ENCODE measurements around the gene ZNF18. TPM values are rescaled to one million over a fixed set of nuclear protein-coding genes. Genes with fewer than 3 reads are reported as not detected.
"Not testable (repeated sequence)": the region's sequence is repeated elsewhere in the genome, so short reads cannot be mapped to it uniquely, and the experiment has no call there.

ZNF18 gene
- total RNA-seq, 1 donor from 2014 or later, result 9.0 TPM

DNA sequence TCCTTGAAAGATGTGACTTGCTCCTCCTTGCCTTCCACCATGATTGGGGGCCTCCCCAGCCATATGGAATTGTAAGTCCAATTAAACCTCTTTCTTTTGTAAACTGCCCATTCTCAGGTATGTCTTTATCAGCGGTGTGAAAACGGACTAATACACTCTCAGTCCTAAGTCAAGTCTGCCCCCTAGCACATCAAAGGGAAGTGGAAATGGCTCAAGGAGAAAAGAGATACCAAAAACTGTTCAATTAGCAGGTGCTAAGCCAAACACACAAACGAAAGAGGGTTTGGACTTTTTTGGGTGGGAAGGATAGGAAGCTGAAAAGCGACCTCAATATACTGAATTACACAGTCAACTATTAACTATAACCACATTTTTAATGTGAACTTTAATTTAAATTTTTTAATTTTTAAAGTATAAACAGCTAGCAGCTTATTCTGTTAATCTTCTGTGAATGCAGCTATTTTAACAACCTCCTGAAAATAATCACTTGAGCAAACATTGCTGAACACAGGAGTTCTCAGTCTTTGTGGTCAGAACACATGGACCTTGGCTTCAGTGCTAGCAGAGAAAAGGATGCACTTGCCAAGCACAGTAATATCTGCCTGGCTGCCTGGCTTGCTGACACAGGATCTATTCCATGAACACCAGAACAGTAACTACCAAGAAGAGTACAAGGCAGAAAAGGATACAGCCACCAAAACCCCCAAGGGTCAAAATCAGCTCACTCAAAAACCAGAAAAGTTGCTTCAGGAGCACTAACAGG, 10.9 kb downstream of the ZNF18 start:
- DNase-seq (ENCODE audit: low spot score), result peak; percentile 15

DNA sequence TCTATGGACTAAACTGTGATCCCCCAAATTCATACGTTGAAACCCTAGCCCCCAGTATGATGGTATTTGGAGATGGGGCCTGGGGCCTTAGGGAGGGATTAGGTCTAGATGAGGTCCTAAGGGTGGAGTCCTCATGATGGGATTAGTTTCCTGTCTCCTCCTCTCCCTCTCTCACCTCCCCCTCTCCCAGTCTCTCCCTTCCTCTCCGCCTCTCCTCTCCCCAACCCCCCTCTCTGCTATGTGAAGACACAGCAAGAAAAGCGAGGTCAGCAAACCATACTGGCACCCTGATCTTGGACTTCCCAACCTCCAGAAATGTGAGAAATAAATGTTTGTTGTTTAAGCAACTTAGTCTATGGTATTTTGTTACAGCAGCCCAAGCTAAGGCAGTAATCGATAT, 15.4 kb downstream of the ZNF18 start:
- no peak for DNase-seq (ENCODE audit: low spot score)

DNA sequence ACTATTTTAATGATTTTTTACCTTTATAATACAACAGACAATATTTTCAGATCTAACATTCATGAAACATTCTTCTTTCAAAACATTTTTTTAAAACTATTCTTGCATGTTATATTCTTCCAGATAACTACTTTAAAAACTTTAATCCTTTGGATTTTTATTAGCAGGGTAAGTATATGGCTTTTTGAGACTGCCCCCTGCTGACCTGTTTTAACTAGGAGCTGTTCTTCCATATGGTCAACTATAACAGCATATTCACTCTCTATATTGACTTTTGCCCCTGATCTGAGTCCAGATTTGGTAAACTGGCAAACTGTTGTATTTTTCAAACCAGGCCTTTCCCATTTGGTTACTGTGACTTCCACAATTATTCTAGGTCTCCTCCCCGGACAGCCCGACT, 16.5 kb downstream of the ZNF18 start:
- no peak for DNase-seq (ENCODE audit: low spot score)

DNA sequence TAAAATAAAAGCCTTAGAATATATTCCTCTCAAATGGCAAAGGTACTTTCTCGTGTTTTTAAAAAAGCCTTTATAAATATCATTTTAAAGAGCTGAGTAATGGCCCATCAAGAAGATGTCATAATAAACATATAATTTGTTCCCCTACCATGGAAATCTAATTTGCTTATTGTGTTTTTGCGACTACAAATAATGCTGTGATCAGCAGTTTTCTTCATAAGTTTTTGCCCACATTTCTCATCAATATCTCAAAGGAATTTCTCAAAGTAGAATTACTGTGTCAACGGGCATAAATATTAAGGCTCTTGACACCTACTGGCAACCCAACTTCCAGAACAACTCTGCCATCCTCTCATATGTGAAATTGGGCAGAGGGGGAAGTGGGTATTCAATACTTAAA, 17.5 kb downstream of the ZNF18 start:
- DNase-seq (ENCODE audit: low spot score), result no peak

DNA sequence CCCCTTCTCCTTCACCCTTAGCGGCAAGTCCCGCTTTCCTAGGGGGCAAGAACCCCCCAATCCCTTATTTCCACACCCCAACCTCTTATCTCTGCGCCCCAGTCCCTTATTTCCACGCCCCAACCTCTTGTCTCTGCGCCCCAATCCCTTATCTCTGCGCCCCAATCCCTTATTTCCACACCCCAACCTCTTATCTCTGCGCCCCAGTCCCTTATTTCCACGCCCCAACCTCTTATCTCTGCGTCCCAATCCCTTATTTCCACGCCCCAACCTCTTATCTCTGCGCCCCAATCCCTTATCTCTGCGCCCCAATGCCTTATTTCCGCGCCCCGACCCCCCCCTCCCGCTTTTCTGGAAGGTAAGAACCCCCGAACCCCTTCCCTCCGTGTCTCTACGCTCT, 24.5 kb downstream of the ZNF18 start:
- not testable (repeated sequence) for DNase-seq (ENCODE audit: low spot score)

DNA sequence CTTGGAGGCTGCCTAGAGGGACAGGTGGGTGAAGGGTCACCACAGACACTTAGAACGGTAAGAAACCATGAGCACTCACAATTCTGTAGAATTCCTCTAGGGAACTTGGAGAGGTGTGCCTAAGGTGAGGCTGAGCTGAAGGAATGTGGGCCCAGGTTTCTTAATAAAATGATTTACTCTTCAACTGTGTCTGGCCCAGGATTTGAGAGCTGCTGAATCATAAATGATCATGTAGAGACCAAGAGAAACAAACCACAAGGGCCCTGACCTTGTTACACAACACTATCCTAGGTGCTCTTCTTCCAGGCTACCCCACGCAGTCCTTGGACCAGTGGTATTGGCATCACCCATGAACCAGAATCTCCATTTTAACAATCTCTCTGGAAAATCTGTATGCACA, 27.7 kb downstream of the ZNF18 start:
- DNase-seq (ENCODE audit: low spot score), result no peak

DNA sequence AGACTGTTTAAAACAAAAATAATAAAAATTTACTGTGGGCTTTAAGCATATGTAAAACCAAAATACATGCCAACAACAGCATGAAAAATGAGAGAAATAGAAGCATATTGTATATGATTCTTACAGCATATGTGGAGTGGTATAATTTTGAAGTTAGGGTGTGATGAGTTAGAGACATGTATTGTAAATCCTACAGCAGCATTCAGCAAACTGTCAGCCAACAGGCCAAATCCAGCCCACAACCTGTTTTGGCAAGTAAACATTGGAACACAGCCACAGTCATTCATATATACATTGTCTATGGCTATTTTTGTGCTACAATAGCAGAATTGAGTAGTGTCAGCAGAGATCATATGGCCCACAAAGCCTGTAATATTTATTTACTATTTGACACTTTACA, 42.3 kb downstream of the ZNF18 start:
- no peak for DNase-seq (ENCODE audit: low spot score)

DNA sequence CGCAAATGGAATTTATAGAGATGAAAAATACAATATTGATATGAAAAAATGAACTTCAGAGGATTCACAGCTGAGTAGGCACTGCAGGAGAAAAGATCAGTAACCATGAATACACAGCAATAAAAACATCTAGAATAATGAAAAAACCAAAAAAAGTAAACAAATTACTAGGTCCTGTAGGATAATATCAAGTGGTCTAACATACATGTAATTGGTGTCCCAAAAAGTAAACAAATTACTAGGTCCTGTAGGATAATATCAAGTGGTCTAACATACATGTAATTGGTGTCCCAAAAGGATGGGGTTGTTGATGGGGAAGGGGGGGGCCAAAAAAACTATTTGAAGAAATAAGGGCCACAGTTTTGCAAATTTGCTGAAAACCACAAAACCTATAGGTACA, 43.4 kb downstream of the ZNF18 start:
- no peak for DNase-seq (ENCODE audit: low spot score)

DNA sequence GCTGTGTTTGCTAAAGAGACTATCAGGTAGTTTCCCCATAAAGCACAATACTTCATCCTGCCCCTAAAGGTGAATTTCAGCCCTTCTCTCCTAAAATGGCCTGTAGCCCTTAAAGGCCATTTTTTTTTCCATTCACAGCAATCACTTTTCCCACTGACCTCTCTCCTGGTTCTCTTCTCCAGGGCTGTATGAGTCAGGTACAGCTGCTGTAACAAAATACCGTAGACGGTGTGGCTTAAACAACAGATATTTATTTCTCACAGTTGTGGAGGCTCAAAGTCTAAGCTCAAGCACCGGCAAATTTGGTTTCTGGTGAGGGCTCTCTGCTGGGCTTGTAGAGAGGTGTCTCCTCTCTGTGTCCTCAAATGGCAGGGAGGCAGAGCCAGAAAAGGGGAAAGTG, 44.7 kb downstream of the ZNF18 start:
- DNase-seq (ENCODE audit: low spot score), result no peak

DNA sequence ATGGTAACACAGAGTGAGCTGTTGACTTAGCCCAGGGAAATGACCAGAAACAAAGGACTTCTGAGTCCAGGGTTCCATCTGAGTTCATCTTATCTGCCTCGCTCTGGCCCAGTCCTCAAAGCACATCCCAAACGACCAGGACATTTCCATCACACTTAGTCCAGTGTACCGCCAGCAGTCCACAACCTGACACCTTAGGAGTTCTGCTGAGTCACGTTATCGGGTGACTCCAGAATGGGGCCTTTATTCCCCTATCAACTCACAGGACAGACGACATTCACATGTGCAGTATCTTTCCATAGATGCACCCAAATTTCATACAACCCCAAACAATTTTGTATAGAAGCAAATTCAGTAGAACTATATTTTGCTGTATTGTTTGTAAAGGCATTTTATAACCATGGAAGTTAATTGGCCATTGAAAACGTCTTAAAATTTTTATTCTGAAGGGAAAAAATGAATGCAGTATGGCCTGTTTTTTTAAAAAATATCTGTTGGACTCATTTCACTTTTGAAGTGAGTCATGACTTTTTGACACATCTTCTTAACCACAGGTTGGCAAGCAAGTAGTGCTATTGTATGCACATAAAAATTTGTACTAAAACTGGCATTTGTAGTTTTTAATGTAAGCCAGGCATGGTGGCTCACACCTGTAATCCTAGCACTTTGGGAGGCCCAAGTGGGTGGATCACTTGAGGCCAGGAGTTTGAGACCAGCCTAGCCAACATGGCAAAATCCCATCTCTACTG, 46.3 kb downstream of the ZNF18 start:
- DNase-seq (ENCODE audit: low spot score), result no peak

DNA sequence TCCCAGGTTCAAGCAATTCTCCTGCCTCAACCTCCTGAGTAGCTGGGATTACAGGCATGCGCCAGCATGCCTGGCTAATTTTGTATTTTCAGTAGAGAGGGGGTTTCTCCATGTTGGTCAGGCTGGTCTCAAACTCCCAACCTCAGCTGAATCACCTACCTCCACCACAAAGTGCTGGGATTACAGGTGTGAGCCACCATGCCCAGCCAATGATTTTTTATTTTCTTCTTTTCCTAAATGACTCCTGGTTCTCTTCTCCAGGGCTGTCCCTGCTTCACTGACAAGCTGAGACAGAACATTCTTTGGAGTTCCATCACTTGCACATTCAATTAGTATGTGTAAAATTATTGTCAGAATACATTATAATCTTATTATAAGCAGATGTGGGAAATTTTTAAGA, 47.7 kb downstream of the ZNF18 start:
- DNase-seq (ENCODE audit: low spot score), result not testable (repeated sequence)

DNA sequence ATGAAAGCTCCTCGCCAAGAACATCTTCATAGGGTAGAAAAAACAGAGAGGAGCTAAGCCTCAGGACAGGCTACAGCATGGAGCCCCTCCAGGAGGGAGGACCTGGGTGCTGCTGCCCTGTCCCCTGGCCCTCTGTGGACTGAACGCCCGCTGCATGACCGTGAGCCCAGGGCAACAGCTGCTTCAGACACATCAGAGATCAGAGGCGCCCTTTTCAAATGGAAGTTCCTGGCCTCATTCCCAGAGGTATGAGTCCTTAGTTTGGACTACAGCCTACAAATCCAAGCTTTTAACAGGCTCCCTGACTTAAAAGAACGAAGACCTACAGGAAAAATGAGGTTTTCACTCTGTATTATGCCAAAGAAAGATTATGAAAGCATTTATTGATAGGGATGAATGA, 48.5 kb downstream of the ZNF18 start:
- no peak for DNase-seq (ENCODE audit: low spot score)

DNA sequence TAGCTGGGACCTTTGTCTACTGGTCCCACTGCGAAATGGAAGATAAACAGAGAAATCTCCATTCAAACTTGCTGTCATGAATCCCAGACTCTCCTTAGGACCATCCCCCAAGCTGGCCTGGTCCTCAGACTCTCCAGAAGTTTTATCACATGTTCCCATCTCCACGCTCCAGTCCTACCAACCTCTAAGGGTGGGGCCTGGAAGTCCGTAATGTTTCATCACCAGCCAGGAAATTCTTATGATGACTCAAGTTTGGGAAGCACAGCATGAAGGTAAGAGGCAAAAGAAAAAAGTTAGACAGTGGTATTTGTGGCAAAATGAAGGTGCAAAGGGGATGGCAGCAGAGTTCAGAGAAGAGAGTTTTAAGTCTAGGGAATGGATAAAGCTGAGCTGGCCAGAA, 52.7 kb downstream of the ZNF18 start:
- no peak for DNase-seq (ENCODE audit: low spot score)

DNA sequence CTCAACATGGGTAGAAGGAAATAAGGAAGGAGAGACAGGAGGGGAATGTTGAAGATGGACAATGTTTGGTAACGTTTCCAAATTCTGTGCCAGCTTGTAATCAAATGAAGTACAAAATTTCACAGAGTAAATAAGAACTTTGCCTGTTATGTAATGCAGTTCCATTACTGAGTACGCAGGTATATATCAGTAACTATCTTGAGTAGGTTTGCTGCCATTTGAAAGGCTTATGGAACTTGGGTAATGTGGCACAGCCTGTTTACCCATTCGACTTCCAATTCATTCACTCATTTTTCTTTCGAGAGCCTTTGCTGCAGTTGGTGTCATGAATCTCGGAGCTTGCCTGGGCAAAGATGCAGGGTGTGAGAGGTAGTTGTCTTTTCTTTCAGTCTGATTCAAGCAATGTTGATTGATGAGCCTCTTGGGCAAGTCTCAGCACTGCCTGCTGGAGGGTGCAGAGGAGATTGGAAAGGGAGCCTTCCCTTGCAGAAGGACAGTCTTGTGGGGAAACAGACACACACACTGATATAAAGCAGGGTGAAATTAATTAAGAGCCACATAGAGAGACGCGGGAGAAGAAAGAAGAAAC, 53.4 kb downstream of the ZNF18 start:
- no peak for DNase-seq (ENCODE audit: low spot score)

DNA sequence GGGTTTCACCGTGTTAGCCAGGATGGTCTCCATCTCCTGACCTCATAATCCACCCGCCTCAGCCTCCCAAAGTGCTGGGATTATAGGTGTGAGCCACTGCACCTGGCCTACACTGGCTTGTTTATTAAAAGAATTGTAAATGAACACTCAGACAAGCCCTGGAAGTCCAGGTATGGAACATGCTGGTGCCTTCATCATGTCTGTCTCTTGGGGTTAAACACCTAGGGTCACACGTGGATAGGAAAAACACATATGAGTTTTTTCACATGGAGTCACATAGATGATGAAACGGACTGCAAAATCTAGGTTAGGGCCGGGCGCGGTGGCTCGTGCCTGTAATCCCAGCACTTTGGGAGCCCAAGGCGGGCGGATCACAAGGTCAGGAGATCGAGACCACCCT, 54.2 kb downstream of the ZNF18 start:
- not testable (repeated sequence) for DNase-seq (ENCODE audit: low spot score)

DNA sequence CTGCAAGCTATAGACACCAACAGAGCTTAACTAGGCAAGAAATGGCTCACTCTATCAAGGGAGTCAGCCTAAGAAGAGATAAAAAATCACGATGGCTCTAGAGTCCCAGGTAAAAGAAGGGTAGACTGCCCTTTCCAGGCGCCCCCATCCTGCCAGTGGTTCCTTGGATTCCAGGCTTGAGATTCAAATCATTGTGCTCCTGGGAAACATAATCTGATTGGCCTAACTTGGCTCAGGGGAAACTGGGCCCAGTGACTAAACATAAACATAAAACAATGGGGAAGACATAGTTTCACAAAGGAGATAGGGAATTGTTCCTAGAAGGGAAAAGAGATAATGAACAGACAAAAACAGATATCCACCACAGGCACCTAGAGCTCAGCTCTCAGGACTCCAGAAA, 56.4 kb downstream of the ZNF18 start:
- no peak for DNase-seq (ENCODE audit: low spot score)

DNA sequence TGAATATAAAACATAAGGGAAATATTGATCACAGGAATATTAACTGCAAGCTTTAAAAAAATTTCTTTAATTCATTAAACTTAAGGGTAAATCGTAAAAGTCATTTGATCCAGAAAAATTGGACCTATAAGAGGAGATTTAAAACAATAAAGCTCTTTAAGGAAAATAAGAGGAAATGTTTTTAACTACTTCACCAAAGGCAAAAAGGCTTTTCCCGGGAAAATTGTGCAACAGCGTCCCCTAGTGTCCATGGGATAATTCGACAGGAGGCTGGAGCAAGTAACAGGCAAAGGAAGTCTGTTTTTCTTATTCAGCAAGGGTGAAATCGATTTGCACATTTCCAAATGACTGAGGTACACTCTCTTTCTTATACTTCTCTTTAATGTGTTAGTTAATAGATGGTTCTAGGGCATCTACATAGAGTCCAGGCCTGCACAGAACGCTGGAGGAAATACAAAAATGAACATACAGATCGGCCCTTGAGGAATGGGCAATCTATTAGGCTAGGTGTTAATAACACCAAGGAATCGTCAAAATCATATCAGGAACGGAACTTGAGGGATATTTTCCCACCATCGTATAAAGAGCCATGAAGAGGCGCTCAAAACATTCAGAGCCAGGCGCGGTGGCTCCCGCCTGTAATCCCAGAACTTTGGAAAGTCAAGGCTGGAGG, 61.4 kb downstream of the ZNF18 start:
- peak; percentile 67 for DNase-seq (ENCODE audit: low spot score)

DNA sequence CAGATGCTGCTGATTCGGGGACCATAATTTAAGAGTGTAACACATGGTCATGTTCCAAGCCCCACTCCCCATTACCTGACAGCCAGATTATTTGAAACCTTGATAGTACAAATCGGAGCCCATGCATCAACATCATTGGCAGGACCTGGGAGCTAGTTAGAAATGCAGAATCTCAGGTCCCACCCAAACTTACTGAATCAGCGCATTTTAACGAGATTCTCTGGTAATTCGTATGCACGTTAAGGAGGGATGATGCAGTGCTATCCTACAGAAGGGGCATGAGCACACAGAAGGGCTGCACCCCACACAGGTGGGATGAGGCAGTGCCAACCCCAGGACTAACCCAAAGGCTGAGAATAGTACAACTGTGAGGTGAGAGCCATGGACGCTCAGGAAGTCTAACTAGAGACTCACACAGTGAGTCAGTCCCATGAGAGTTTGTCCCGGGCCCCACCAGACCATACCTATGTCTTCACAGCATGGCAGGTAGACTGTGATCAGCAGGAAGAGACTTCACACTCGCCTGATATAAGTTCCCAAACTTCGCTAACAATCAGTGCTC, 64.9 kb downstream of the ZNF18 start:
- DNase-seq (ENCODE audit: low spot score), result no peak

DNA sequence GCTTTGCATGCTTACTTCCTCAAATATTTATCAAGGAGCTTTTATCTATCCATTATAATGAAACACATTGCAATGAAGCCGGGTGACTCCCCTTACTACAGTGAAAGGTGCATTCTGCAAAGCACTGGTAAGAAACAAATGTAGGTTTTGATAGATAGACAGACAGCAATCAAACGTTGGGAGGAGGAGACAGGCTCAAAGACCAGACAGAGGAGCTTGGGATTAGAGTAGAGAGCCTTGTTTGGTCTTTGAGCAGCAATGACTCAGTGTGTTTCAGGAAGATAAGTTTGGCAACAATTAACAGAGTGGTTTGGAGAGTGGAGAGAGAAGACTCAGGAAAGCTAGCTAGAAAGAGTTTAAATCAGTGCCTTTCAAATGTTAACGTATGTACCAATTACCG, 68.8 kb downstream of the ZNF18 start:
- DNase-seq (ENCODE audit: low spot score), result no peak
